ENCODE data around the gene FILIP1L.
A peak's percentile ranks its signal among the peaks of the same experiment; 100 is the strongest.

Gene FILIP1L

GRCh38 chr3:99965681-99966408, 148.5 kb downstream of the FILIP1L start:
- Histone ChIP-seq H3K27ac (peak overlapping the region; percentile 58), H3K9me3 (ENCODE audit: control insufficient read depth, low read length) (no peaks in the 10 kb centered on the region), H3K4me2 (ENCODE audit: low read length) (no peak overlapping the region), H3K79me2 (no peaks in the 10 kb centered on the region), H3K27me3 (ENCODE audit: control insufficient read depth, insufficient read depth, low read length) (no peaks in the 10 kb centered on the region), H3K9ac (no peak overlapping the region), H3K36me3 (ENCODE audit: control insufficient read depth, insufficient read depth, low read length) (no peaks in the 10 kb centered on the region), H2AFZ (peak overlapping the region; percentile 36), H3K4me1 (peaks cover 17% of the 10 kb centered on the region), H3K4me3 (ENCODE audit: low read depth, low read length) (no peak overlapping the region)
- no peak for TF ChIP-seq CTCF (IDR thresholded peaks at IDR 0.05)

- H3K9ac ChIP-seq, result no peak overlapping the region
- no peaks in the 10 kb centered on the region for H3K36me3 ChIP-seq (ENCODE audit: control insufficient read depth, insufficient read depth, low read length)
- no peak for TF ChIP-seq CTCF (IDR thresholded peaks at IDR 0.05)
- H3K79me2 ChIP-seq, result no peaks in the 10 kb centered on the region
- H2AFZ ChIP-seq, result peak overlapping the region; percentile 36
- no peaks in the 10 kb centered on the region for H3K9me3 ChIP-seq (ENCODE audit: control insufficient read depth, low read length)
- H3K4me3 ChIP-seq (ENCODE audit: low read depth, low read length), result no peak overlapping the region
- peaks cover 17% of the 10 kb centered on the region for H3K4me1 ChIP-seq
- no peak overlapping the region for H3K4me2 ChIP-seq (ENCODE audit: low read length)
- H3K27me3 ChIP-seq (ENCODE audit: control insufficient read depth, insufficient read depth, low read length), result no peaks in the 10 kb centered on the region
- H3K27ac ChIP-seq, result peak overlapping the region; percentile 58
Measured at GRCh38 chr3:99965077-99965476, 149.2 kb downstream of the FILIP1L start.

- H3K79me2 ChIP-seq, result no peaks in the 10 kb centered on the region
- no peaks in the 10 kb centered on the region for H3K36me3 ChIP-seq (ENCODE audit: control insufficient read depth, insufficient read depth, low read length)
- peaks cover 17% of the 10 kb centered on the region for H3K4me1 ChIP-seq
- no peaks in the 10 kb centered on the region for H3K9me3 ChIP-seq (ENCODE audit: control insufficient read depth, low read length)
- no peak overlapping the region for H3K4me3 ChIP-seq (ENCODE audit: low read depth, low read length)
- no peak overlapping the region for H2AFZ ChIP-seq
- no peaks in the 10 kb centered on the region for H3K27me3 ChIP-seq (ENCODE audit: control insufficient read depth, insufficient read depth, low read length)
- no peak overlapping the region for H3K9ac ChIP-seq
- TF ChIP-seq CTCF (IDR thresholded peaks at IDR 0.05), result no peak
- no peak overlapping the region for H3K27ac ChIP-seq
- no peak overlapping the region for H3K4me2 ChIP-seq (ENCODE audit: low read length)
Measured at GRCh38 chr3:99962703-99963102, 151.6 kb downstream of the FILIP1L start.

- Histone ChIP-seq H3K36me3 (ENCODE audit: control insufficient read depth, insufficient read depth, low read length) (no peaks in the 10 kb centered on the region), H3K4me1 (peaks cover 21% of the 10 kb centered on the region), H3K9me3 (ENCODE audit: control insufficient read depth, low read length) (no peaks in the 10 kb centered on the region), H3K4me3 (ENCODE audit: low read depth, low read length) (no peak overlapping the region), H3K79me2 (no peaks in the 10 kb centered on the region), H3K27me3 (ENCODE audit: control insufficient read depth, insufficient read depth, low read length) (no peaks in the 10 kb centered on the region), H3K27ac (no peak overlapping the region), H3K4me2 (ENCODE audit: low read length) (no peak overlapping the region), H2AFZ (no peak overlapping the region), H3K9ac (no peak overlapping the region)
- TF ChIP-seq CTCF (IDR thresholded peaks at IDR 0.05), result no peak
Measured at GRCh38 chr3:99961756-99962515, 152.4 kb downstream of the FILIP1L start.

Data from parathyroid adenoma (tissue), 2 donors.